CD4-positive, alpha-beta T cell treated with Interleukin-4 for 4 hours (primary cell): ENCODE measurements around the gene KLHL8.

Experiments used
- DNase-seq: peaks from one replicate; pipeline ENCODE4 v3.0.0-alpha.2; 2020

The KLHL8 gene

DNA sequence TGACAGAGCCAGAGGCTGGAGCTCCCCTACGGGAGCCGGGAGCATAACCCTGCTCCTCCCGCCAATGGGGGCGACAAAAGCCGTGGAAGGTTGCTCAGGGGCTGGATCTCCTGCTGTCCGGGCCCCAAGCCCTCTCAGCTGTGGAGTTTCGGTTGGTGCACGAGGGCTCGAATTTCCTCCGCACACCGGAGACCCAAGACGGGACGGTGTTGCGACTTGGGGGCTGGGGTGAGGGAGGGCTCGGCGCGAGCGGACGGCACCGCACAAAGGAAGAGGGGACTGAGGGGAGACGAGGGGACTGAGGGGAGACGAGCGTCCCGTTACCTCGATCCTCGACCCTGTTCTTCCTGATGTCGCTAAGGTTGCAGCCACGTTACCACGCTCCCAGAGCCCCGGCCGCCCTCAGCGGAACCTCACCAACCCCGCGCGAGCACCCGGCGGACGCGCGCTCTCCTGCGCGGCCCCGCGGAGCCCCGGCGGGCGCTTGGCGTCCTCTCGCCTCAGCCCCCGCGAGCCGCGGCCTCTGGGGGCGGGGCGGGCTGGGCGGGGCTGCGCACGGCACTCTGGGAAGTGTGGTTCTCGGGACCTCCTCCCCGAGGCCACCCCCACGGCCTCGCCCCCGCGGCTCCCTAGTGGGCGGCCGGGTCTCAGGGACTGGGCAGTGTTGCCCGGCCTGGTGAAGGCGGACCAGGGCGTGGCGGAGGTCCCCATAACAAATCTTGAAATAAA lies at the start of gene KLHL8:
Gene KLHL8, minus strand, starts transcription at position 525 of the 729 bp plus-strand sequence. CDS start 25,079 bp downstream, outside the sequence.
- DNase-seq: peak; percentile 82

DNA sequence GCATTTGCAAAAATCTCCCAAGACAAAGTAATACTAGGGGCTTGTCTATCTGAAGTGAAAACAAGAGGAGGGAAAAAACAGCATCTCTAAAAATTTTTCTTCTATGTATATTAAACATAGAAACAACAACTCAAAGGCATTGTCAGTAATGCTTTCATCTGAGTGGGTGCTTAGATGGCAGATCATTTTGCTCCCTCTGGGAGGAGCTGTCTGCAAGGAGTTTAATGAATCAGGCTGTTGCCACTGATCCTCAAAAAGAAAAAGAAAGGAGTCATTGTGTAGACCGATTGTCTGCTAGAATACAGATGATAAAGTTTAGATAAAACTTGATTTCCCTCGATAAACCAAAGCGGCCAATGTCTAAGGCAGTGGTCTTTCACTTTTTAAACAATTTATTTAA lies 49.7 kb upstream of the KLHL8 start:
- no peak for DNase-seq

DNA sequence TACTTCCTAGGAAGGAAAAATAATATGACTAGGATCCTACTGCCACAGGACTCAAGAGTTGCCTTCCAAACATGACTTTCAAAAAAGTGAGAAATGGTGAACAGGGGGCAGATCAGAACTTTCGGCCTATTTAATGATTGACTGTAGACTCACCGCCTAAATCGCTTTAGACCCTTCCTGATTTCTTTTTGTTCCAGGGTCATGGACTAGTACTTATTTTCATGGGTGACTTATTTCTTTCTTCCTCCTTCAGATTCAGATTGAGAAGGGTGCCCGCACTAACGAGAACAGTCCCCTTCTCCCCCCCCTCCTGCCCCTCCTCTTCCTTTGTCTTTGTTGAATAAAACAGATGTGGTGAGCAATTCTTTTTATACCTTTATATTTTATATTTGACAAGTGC lies 48.0 kb upstream of the KLHL8 start:
- no peak for DNase-seq

DNA sequence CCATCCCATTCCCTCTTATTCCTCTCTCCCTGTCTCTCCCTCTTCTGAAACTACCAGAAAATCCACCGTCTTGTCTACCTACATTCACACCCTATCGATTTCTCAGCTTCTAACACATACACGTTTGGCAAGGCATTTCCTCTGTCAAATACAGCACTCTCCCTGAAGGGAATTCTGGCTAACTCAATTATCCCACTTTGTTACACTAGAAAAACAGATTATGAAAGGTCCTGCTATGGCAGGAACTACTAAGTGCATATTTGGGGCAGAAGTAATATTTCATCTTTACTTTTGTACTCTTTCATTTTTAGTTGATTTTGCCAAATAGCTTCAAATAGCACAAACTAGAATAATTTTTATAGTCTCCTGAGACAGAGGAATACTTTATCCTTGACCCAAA lies 46.6 kb upstream of the KLHL8 start:
- no peak for DNase-seq

DNA sequence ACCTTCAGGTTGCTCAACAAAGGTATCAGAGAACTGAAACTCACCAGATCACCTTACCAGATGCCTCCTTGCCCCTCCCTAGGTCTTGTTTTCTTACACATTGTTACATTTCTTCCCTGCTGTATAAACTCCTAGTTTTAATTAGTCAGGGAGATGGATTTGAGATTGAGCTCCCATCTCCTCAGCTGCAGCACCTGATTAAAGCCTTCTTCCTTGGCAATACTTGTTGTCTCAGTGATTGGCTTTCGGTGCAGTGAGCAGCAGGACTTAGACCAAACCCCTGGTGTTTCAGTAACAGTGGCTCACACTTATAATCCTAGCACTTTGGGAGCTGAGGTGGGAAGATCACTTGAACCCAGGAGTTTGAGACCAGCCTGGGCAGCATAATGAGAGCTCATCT lies 42.5 kb upstream of the KLHL8 start:
- DNase-seq: no peak

DNA sequence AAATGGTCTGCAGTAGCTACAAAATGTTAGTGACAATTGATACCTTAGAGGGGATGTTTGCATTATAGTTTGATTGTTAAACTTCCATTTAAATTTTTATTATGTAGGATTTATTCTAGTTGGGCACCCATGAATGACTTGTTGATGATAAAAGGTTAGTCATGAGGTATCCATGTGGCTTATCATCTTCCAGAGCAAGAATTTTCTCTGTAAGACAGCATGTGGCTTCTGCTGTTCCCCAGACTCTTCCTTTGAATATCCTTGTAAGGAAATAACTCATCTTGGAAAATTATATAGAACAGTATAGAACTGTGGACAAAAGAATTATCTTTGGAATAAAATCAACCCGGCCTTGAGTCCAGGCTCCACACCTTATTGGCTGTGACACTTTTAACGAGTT lies 40.1 kb upstream of the KLHL8 start:
- no peak for DNase-seq

DNA sequence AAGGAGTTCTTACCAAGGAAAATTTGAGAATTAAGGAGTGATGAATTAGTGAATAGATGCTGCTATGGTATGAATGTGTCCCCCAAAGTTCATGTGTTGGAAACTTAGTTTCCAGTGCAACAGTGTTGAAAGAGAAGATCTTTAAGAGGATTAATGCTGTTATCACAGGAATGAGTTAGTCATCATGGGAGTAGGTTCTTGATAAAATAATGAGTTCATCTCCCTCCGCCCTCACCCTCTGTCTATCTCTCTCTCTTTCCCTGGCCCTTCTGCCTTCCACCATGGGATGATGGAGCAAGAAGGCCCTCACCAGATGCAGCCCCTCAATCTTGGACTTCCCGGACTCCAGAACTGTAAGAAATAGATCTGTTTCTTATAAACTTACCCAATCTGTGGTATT lies 38.3 kb upstream of the KLHL8 start:
- DNase-seq: no peak

DNA sequence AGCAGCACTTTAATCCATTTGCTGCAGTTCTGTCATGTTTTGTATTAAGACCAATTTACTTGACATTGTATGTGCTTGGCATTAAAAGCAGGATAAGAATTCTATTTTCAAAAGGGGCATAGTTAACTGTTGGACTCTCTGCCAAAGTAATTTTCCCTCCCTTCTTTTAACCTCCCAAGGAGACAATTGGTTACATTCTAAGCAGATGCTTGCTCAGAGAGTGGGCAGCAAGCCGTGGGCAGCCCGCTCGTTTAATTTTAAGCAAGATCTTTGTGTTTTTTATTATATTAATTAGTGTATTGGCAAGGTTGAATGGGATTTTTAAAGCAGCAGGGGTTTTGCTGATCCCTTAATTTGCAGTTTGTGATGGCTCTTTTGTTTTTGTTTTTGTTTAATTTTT lies 37.1 kb upstream of the KLHL8 start:
- no peak for DNase-seq

DNA sequence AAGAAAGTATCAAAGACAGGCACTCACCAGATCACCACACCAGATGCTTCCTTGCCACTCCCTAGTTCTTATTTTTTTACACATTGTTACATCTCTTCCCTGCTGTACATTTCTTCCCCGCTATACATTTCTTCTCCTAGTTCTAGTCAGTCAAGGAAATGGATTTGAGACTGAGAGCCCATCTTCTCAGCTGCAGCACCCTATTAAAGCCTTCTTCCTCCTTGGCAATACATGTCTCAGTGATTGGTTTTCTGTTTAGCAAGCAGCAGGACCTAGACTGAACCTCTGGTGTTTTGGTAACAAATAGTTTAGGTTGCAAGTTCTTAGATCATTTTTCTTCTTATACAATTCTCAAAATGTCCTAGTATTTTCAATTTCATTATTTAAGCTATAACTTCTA lies 35.3 kb upstream of the KLHL8 start:
- no peak for DNase-seq

DNA sequence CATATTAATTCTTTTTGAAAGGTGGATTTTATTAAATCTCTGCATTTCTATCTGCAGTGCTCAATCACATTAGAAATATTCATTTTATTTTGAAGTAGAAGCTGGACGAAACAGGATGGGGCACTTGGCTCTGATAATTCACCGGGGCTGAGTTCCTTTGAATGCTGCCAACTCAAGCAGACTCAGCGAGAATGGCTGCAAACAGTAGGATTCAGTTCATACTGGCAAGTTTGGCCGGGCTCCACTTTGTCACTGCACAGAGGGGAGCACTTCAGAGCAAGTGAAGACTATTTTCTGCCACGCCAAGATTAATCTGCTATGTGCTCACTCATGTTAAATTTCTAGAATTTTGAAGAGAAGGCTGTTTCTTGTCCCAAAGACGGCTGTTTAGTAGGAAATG lies 30.7 kb upstream of the KLHL8 start:
- no peak for DNase-seq

DNA sequence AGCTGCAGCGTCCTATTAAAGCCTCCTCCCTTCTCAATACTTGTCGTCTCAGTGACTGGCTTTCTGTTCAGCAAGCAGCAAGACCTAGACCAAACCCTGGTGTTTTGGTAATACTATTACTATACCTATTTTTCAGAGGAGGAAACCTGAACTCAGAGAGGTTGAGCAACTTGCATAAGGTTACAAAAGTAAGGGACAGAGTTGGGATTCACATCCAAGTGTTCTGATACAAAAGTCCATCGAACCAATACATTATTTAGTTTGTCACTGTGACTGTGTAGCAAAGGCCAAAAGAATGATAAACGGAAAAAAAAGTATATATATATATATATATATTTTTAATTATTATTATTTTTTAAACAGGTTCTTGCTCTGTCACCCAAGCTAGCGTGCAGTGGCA lies 29.9 kb upstream of the KLHL8 start:
- DNase-seq: no peak

DNA sequence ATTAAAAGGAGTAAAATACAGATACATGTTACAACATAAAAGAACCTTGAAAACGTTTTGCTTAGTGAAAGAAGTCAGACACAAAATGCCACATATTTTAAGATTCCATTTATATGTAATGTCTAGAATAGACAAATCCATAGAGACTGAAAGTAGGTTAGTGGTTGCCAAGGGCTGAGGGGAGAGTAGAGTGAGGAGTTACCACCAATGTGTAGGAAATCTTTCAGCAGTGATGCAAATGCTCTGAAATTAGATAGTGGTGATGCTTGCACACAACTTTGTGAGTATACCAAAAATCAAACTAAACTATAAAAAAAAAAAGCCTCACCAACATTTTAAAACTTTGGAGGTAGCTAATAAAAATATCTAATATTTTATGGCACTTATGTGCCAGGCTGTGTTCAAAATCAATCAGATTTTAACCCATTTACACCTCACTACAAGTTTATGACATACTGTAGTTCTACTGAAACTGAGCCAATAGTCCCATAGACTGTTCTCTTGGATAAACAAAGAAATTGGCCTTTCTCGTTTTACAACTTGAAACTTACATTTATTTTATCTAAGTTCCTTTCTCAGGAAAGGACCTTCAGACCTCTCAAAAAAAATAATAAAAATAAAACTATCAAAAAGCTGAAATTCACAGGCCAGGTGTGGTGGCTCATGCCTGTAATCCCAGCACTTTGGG lies 29.1 kb upstream of the KLHL8 start:
- no peak for DNase-seq

DNA sequence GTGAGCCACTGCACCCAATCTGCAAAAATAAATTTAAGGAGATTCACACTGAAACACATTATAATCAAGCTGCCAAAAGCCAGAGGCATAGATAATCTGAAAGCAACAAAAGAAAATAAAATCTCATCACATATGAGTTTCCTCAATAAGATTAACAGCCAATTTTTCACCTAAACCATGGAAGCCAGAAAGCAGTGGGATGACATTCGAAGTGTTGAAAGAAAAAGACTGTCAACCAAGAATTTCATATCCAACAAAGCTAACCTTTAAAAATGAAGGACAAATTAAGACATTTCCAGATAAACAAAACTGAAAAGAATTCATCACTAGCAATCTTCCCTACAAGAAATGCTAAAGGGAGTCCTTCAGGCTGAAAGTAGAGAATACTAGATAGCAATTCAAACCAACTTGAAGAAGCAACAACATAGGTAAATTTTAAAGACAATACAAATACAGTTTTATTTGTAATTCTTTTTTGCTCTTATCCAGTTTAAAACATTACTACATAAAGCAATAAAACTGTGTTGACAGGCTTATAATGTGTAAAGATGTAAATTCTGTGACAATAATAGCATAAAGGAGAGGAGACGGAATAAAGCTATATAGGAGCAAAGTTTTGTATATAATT lies 23.1 kb upstream of the KLHL8 start:
- no peak for DNase-seq

DNA sequence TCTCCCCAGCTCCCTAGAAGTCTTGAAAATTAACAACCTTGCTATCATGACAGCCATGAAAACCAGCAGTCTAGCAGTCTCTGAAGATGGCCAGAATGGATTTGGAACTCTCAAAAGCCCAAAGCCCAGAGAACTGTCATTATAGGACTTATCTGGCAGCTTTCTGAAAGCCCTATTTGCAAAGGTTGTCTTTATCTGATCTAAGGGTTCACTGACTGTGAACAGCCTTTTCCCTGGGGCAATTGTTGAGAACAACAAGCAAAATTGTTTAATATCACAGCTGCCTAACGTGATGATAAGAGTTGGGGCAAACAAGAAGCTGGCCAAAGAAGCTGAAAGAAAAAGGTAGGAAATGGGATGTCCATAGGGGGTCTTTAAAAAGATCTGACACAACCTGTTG lies 20.9 kb upstream of the KLHL8 start:
- DNase-seq: no peak

DNA sequence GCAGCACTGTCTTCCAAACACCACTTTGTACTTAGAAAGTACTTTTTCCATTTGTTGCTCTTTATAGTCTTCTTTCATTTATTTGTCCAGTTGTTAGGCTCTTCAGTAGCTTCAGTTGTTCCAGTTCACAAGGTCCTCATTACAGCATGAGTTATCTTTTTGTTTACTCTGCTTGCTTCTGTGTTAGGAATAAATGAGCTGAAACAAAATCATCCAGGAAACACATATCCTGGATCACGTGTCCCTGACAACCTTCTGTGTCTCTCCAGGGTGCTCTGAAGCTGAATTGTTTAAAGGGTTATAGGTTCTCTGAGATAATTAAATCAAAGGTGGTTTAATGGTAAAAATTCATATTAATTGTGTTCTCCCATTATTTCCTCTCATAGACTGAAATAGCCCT lies 19.9 kb upstream of the KLHL8 start:
- DNase-seq: no peak

DNA sequence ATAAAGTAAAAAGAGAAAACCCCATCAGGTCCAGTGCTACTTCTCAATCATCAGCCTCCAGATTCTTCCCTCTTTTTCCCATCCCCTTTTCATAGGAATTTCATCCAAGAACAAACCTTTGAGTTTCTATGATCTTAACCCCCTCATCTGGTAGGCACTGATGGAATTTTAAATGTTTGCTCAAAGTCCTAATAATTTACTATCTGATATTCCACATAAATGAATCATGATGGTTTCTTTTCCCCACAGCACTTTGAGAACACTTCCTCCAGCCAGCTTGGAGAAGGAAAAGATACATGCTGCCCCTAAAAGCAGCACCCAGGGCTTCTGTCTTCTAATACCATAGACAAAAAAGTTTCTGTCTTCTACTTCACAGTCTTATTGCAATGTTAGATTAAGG lies 19.4 kb upstream of the KLHL8 start:
- DNase-seq: no peak

DNA sequence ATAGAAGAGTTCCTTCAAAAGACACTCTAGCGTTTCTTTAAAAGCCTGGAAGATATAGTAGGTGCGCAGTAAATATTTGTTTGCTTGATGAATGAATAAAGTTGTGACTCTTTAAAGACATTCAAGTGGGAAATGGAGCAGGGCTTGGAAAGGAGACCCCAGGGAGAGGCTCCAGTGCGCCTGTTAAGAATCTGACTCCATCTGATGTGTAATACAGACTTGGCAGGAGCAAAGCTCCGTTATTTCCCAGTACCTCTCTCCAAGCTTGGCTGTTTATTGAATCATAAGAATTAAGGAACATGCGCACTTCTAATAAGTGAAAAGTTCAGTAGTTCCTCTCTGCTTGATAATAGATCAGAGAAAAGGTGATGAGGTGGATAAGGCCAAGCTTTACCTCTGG lies 18.8 kb upstream of the KLHL8 start:
- no peak for DNase-seq

DNA sequence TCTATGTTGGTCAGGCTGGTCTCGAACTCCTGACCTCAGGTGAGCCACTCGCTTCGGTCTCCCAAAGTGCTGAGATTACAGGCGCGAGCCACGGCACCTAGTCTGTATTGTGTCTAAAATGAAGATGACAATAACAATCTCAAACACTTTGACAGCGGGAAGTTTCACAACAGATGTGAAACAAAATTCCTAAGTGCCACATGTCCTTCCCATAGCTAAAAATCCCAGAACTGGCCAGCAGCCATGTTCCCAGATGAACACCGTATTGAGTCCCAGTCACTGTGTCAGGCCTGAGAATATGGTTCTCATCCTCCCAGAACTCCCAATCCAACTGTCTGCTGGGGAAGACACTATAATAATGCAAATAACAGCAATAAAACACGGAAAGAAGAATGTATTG lies 16.4 kb upstream of the KLHL8 start:
- no peak for DNase-seq

DNA sequence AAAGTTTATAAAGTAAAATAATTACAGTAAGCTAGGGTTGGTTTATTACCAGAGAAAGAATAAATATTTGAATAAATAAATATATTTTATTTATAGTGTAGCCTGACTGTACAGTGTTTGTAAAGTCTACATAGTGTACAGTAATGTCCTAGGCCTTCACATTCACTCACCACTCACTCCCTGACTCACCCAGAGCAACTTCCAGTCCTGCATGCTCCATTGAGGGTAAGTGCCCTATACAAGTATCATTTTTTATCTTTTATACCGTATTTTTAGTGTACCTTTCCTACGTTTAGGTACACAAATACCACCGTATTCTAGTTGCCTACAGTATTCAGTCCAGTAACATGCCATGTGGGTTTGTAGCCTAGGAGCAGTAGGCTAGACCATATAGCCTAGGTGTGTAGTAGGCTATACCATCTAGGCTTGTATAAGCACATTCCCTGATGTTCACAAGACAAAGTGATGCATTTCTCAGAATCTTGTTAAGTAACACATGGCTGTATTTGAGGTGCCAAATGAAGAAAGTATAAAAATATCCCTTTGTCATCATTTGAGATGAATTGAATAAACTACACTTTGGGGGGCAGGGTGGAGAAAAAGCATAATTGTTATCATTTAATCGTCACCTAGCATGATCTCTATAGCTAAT lies 14.7 kb upstream of the KLHL8 start:
- DNase-seq: no peak

DNA sequence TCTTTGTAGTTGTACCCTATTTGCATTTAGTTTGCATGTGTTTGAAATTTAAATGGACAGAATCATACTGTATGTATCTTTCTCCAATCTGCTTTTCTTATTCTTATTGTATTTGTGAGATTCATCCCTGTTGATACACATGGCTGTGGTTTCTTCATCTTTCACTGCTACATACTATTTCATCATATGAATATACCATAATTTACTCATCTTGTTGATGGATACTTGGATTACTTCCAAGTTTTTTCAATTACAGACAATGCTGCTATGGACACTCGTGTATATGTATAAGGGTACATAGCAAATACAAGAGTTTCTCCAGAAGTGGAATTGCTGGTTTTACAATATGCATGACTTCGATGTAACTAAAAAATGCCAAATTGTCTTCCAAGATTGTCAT lies 11.8 kb upstream of the KLHL8 start:
- DNase-seq: no peak

DNA sequence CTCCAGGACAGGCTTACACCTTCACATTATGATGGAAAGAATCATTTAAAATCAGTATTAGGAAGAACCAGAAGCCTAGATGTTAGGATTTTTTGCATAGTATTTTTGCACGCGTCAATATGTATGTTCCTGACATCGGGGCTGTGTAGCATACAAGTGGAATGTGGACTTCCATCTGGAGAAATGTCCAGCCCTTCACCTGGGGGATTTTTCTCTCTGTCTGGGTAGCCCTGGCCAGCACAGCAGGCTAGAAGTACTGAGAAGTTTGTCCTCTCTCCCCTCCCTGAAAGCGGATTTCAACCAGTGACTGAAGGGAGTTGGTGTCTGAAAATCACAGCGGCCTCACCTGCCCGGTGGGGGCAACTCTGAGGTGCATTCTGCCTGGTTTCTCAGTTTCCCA lies 10.4 kb upstream of the KLHL8 start:
- no peak for DNase-seq

DNA sequence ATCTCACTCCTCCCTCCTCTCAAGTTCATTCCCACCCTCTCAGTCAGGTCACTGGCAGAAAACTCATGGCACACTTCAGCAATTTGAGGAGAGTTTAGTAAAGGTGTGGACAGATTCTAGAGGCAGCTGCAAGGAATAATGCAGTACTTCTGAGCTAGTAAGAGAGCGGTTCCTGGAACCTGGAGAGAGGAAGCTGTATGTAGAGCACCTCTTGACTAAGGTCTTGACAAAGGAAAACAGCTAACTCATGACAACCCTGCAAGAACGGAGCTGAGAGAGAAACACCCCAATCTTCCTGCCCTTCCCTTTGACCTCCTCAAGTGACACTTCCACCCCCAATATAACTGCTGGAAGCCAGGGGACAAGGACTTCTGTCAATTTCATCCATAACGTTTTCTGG lies 9.6 kb upstream of the KLHL8 start:
- no peak for DNase-seq

DNA sequence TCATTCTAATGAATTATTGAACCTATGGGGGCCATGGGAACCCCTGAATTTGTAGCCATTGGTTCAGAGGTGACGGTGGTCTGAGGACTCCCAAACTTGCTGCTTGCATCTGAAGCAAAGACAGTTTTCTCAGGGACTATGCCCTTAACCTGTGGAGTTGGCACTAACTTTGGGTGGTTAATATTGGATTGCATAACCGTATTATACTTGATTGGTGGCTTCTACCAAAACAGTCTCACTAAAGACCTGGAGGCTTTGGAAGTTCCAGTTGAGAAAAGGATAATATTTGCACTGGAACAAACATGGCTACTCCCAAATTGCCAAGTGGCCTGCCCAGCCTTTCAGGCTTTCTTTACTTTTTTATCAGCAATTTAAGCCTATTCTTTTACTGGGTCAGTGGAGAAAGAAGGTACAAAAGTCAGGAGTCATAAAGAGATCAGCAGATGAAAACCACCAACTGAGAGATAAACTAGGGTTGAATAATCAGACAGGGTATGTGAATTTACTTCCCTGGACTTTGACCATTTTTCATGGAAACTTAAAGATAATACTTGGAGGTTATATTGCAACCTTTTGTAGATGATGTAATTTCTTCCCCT lies 7.9 kb upstream of the KLHL8 start:
- DNase-seq: no peak

DNA sequence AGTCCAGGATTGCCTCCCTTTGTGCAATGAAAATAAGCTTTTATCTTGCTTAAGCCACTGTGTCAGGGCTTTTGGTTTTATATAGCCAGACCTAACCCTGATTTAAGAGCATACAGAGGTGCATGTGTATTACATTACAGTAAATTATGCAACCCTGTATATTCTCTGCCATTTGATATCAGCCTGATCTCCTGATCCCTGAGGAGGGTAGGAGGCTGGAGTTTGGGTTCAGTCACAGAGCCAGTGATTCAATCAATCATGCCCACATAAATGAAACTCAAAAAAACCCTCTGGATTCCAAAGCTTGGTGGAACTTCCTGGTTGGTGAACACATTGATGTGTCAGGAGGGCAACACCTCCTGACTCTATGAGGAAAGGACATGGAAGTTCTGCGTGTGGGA lies 7.3 kb upstream of the KLHL8 start:
- no peak for DNase-seq
